Right ventricle myocardium inferior (tissue), 1 donor: ENCODE data around the gene CYBRD1. TPM values are rescaled to one million over a fixed set of nuclear protein-coding genes. Genes with fewer than 3 reads are reported as not detected.
"Not testable (repeated sequence)": the region's sequence is repeated elsewhere in the genome, so short reads cannot be mapped to it uniquely, and the experiment has no call there.

Source experiments
- ATAC-seq: fragments of 200-7000 bp; cut with Tn5 transposase; one replicate; pipeline ENCODE4 v1.9.1; 2020; ENCODE audit warnings: mild to moderate bottlenecking, moderate library complexity
- DNase-seq: peaks from one replicate; pipeline ENCODE4 v3.0.0; 2021; ENCODE audit errors: missing footprints
- intact Hi-C: fragments of 100-400 bp; cut with DNase I; formaldehyde crosslinking; loops from one replicate; pipeline ENCODE4 v1.11.0; 2022
- long read RNA-seq: library from polyadenylated mRNA; unstranded; transcript quantifications from one replicate; pipeline ENCODE4 v2.0.0, GENCODE V29; 2021
- total RNA-seq: library from RNA; stranded (reverse); fragmentation: NEBNext Ultra II Directional; extraction: Animal tissue kit (Norgen Biotek cat#: 25700); gene quantifications from one replicate; pipeline ENCODE4 v1.2.1, GENCODE V29; 2021
- donor health status: DM: no; HTN: yes; CAD: no; lungs with severe emphysema.

Gene CYBRD1
- total RNA-seq: 69.8 TPM
- long read RNA-seq, full-length matches to known transcripts: 34 of 39 reads
- long read RNA-seq, partial matches to known transcripts: 5 of 39 reads
- long read RNA-seq, other reads (novel, unspliced or antisense): 0 of 39 reads

- intact Hi-C loops: no loop called here
- DNase-seq (peak; percentile 91), ATAC-seq (peak; percentile 83)
These were observed at the start of gene CYBRD1 for GRCh38 chr2:171522052-171522787. TSS of gene CYBRD1 (plus strand) at chr2:171522474. CDS start at chr2:171522546, 72 bp downstream.

- no peak for DNase-seq
- no peak for ATAC-seq
- intact Hi-C loops: no loop called here
These were observed 46.3 kb upstream of the CYBRD1 start for GRCh38 chr2:171475979-171476378.

- no peak for DNase-seq
- intact Hi-C loops: no loop called here
- no peak for ATAC-seq
These were observed 43.9 kb upstream of the CYBRD1 start for GRCh38 chr2:171478345-171478744.

GRCh38 chr2:171479154-171479814, 43.0 kb upstream of the CYBRD1 start:
- intact Hi-C loops: no loop called here
- no peak for ATAC-seq
- no peak for DNase-seq

- ATAC-seq: no peak
- DNase-seq: no peak
- intact Hi-C loops: no loop called here
These were observed 41.4 kb upstream of the CYBRD1 start for GRCh38 chr2:171480908-171481307.

- DNase-seq (no peak), ATAC-seq (no peak)
- intact Hi-C loops: no loop called here
These were observed 40.0 kb upstream of the CYBRD1 start for GRCh38 chr2:171482308-171482707.

GRCh38 chr2:171482877-171483276, 39.4 kb upstream of the CYBRD1 start:
- DNase-seq: no peak
- intact Hi-C loops: no loop called here

GRCh38 chr2:171483793-171484192, 38.5 kb upstream of the CYBRD1 start:
- intact Hi-C loops: no loop called here
- no peak for ATAC-seq
- DNase-seq: no peak

More at GRCh38 chr2:171482877-171483276, 39.4 kb upstream of the CYBRD1 start:
- no peak for ATAC-seq

- no peak for ATAC-seq
- DNase-seq: no peak
- intact Hi-C loops: no loop called here
These were observed 37.2 kb upstream of the CYBRD1 start for GRCh38 chr2:171485116-171485515.

GRCh38 chr2:171487201-171487600, 35.1 kb upstream of the CYBRD1 start:
- ATAC-seq (no peak), DNase-seq (no peak)
- intact Hi-C loops: no loop called here

- intact Hi-C loops: no loop called here
- DNase-seq (no peak), ATAC-seq (no peak)
These were observed 34.4 kb upstream of the CYBRD1 start for GRCh38 chr2:171487803-171488259.

- no peak for ATAC-seq
- no peak for DNase-seq
- intact Hi-C loops: no loop called here
These were observed 31.7 kb upstream of the CYBRD1 start for GRCh38 chr2:171490577-171490976.

GRCh38 chr2:171491292-171491691, 31.0 kb upstream of the CYBRD1 start:
- no peak for DNase-seq

GRCh38 chr2:171492664-171493063, 29.6 kb upstream of the CYBRD1 start:
- no peak for ATAC-seq
- intact Hi-C loops: no loop called here

More at GRCh38 chr2:171491292-171491691, 31.0 kb upstream of the CYBRD1 start:
- ATAC-seq: no peak
- intact Hi-C loops: no loop called here

GRCh38 chr2:171497664-171498063, 24.6 kb upstream of the CYBRD1 start:
- DNase-seq, ATAC-seq, intact Hi-C loops: not testable (repeated sequence)

More at GRCh38 chr2:171492664-171493063, 29.6 kb upstream of the CYBRD1 start:
- DNase-seq: no peak

- intact Hi-C loops: no loop called here
- DNase-seq (no peak), ATAC-seq (no peak)
These were observed 16.9 kb upstream of the CYBRD1 start for GRCh38 chr2:171505374-171505773.

GRCh38 chr2:171509945-171510731, 12.1 kb upstream of the CYBRD1 start:
- intact Hi-C loops: no loop called here
- no peak for DNase-seq
- ATAC-seq: no peak

- DNase-seq (no peak), ATAC-seq (no peak)
- intact Hi-C loops: no loop called here
These were observed 10.3 kb upstream of the CYBRD1 start for GRCh38 chr2:171512014-171512413.

GRCh38 chr2:171512683-171513195, 9.5 kb upstream of the CYBRD1 start:
- intact Hi-C loops: no loop called here
- ATAC-seq: no peak
- no peak for DNase-seq
